ENCODE data around the gene PSORS1C1. TPM values are rescaled to one million over a fixed set of nuclear protein-coding genes. Genes with fewer than 3 reads are reported as not detected.
A peak's percentile ranks its signal among the peaks of the same experiment; 100 is the strongest.

PSORS1C1 gene
- polyA plus RNA-seq, 1 of the 3 experiments (the other 2 are of a cell fraction), result 3.1 TPM

GRCh38 chr6:31138982-31139381, 24.4 kb downstream of the PSORS1C1 start, which contains the start of gene PSORS1C2:
TSS of gene PSORS1C2 (minus strand) at chr6:31139066. CDS start at chr6:31139026, 40 bp downstream.
- WGBS (ENCODE audit: low lambda C conversion rate), result 58% methylated on average over 4 of the region's 4 CpGs
- 0 out of 2 replicates have a peak within 1 kb of the TSS, but pooled peaks have one; percentile 39 for H3K4me2 ChIP-seq
- no peak for TF ChIP-seq RCOR1 (IDR thresholded peaks at IDR 0.05; ENCODE audit: low read length)
- no peak for TF ChIP-seq MXI1 (IDR thresholded peaks at IDR 0.05; ENCODE audit: low read depth, low read length)
- no peak for TF ChIP-seq TAF1 (IDR thresholded peaks at IDR 0.05; ENCODE audit: borderline replicate concordance, low read depth, low read length)
- no peak for TF ChIP-seq IRF3 (IDR thresholded peaks at IDR 0.05; ENCODE audit: low read depth, low read length)
- no peak for TF ChIP-seq MEF2A (IDR thresholded peaks at IDR 0.05; ENCODE audit: borderline replicate concordance, low read depth)
- no peak for TF ChIP-seq CTCF (IDR thresholded peaks at IDR 0.05)
- no peak for TF ChIP-seq EP300 (IDR thresholded peaks at IDR 0.05; ENCODE audit: borderline replicate concordance in 1 of 2, low read depth in 1 of 2, low read length in 1 of 2)
- no peak for TF ChIP-seq ELF1 (IDR thresholded peaks at IDR 0.05)
- no peak for TF ChIP-seq RXRA (IDR thresholded peaks at IDR 0.05; ENCODE audit: borderline replicate concordance, low read depth)
- no peak for TF ChIP-seq SMC3 (IDR thresholded peaks at IDR 0.05; ENCODE audit: low read depth, low read length)
- TF ChIP-seq FOXM1 (IDR thresholded peaks at IDR 0.05; ENCODE audit: low read depth), result no peak
- no peak for TF ChIP-seq NRF1 (IDR thresholded peaks at IDR 0.05; ENCODE audit: low read depth, low read length)
- no peak for TF ChIP-seq REST (IDR thresholded peaks at IDR 0.05; ENCODE audit: low read depth, low read length)
- TF ChIP-seq NFIC (IDR thresholded peaks at IDR 0.05; ENCODE audit: borderline replicate concordance), result no peak

More at GRCh38 chr6:31138982-31139381, 24.4 kb downstream of the PSORS1C1 start, which contains the start of gene PSORS1C2:
- Histone ChIP-seq H3K79me2 (ENCODE audit: insufficient read depth) (no peaks in the 10 kb centered on the region), H3K4me3 (ENCODE audit: low read depth in 2 of 2, low read length in 1 of 2) (no peak within 1 kb of the TSS), H3K9me2 (no peaks in the 10 kb centered on the region), H3F3A (replicated peaks; ENCODE audit: insufficient read depth) (peaks cover 9% of the 10 kb centered on the region), H3K27me3 (ENCODE audit: insufficient read depth) (no peaks in the 10 kb centered on the region), H4K20me1 (ENCODE audit: insufficient read depth) (no peaks in the 10 kb centered on the region), H3K27ac (ENCODE audit: low read depth in 2 of 2, low read length in 1 of 2) (no peak within 1 kb of the TSS), H2AFZ (ENCODE audit: low read depth) (no peak within 1 kb of the TSS), H3K4me1 (ENCODE audit: control insufficient read depth in 1 of 2, insufficient read depth in 2 of 2, low read depth in 1 of 2, low read length in 1 of 2) (peaks cover 0 to 11% of the 10 kb centered on the region in 2 experiments; a peak in 2 of 4 replicates), H3K36me3 (replicated peaks in 1 of 2; ENCODE audit: control insufficient read depth in 1 of 2, insufficient read depth in 2 of 2, low read length in 1 of 2) (no peaks in the 10 kb centered on the region), H3K9ac (no peak within 1 kb of the TSS), H3K9me3 (no peaks in the 10 kb centered on the region)
- ChIA-PET CTCF (interaction anchor here (1.0 to 8.5 kb wide), 5 partner anchors 10 to 229 kb away, joined by 3 to 89 read pairs (median 5); partner anchors contain the start of gene TCF19), POLR2A (no interaction called here)
- DNase-seq, result no peak
